ENCODE data around the gene DPT.

Gene DPT

GRCh38 chr1:168700575-168701268 is 28.3 kb downstream of the DPT start:
- DNase-seq (ENCODE audit: insufficient read length, low spot score) (no peak), FAIRE-seq (no peak)
- no peak for TF ChIP-seq POLR2A (IDR thresholded peaks at IDR 0.05; ENCODE audit: low read depth, low read length)

GRCh38 chr1:168698453-168698852 is 30.6 kb downstream of the DPT start:
- TF ChIP-seq POLR2A (IDR thresholded peaks at IDR 0.05; ENCODE audit: low read depth, low read length): no peak
- no peak for FAIRE-seq
- no peak for DNase-seq (ENCODE audit: insufficient read length, low spot score)

- DNase-seq (ENCODE audit: insufficient read length, low spot score) (no peak), FAIRE-seq (no peak)
- TF ChIP-seq POLR2A (IDR thresholded peaks at IDR 0.05; ENCODE audit: low read depth, low read length): no peak
Measured at GRCh38 chr1:168697356-168698126, 31.5 kb downstream of the DPT start.

- no peak for TF ChIP-seq POLR2A (IDR thresholded peaks at IDR 0.05; ENCODE audit: low read depth, low read length)
- FAIRE-seq (no peak), DNase-seq (ENCODE audit: insufficient read length, low spot score) (no peak)
Measured at GRCh38 chr1:168696125-168696760, 32.8 kb downstream of the DPT start.

GRCh38 chr1:168693872-168694238 is 35.2 kb downstream of the DPT start:
- no peak for TF ChIP-seq POLR2A (IDR thresholded peaks at IDR 0.05; ENCODE audit: low read depth, low read length)
- no peak for DNase-seq (ENCODE audit: insufficient read length, low spot score)
- FAIRE-seq: no peak

- DNase-seq (ENCODE audit: insufficient read length, low spot score) (no peak), FAIRE-seq (no peak)
- TF ChIP-seq POLR2A (IDR thresholded peaks at IDR 0.05; ENCODE audit: low read depth, low read length): no peak
Measured at GRCh38 chr1:168693197-168693871, 35.7 kb downstream of the DPT start.

GRCh38 chr1:168692472-168692871 is 36.5 kb downstream of the DPT start:
- DNase-seq (ENCODE audit: insufficient read length, low spot score) (no peak), FAIRE-seq (no peak)
- no peak for TF ChIP-seq POLR2A (IDR thresholded peaks at IDR 0.05; ENCODE audit: low read depth, low read length)

- DNase-seq (ENCODE audit: insufficient read length, low spot score) (no peak), FAIRE-seq (no peak)
- TF ChIP-seq POLR2A (IDR thresholded peaks at IDR 0.05; ENCODE audit: low read depth, low read length): no peak
Measured at GRCh38 chr1:168691541-168691940, 37.5 kb downstream of the DPT start.

- DNase-seq (ENCODE audit: insufficient read length, low spot score) (no peak), FAIRE-seq (no peak)
- no peak for TF ChIP-seq POLR2A (IDR thresholded peaks at IDR 0.05; ENCODE audit: low read depth, low read length)
Measured at GRCh38 chr1:168689726-168690602, 39.0 kb downstream of the DPT start.

- no peak for TF ChIP-seq POLR2A (IDR thresholded peaks at IDR 0.05; ENCODE audit: low read depth, low read length)
- FAIRE-seq (no peak), DNase-seq (ENCODE audit: insufficient read length, low spot score) (no peak)
Measured at GRCh38 chr1:168689327-168689657, 39.7 kb downstream of the DPT start.

GRCh38 chr1:168688644-168689326 is 40.2 kb downstream of the DPT start:
- FAIRE-seq (no peak), DNase-seq (ENCODE audit: insufficient read length, low spot score) (no peak)
- TF ChIP-seq POLR2A (IDR thresholded peaks at IDR 0.05; ENCODE audit: low read depth, low read length): no peak

GRCh38 chr1:168687816-168688215 is 41.2 kb downstream of the DPT start:
- TF ChIP-seq POLR2A (IDR thresholded peaks at IDR 0.05; ENCODE audit: low read depth, low read length): no peak
- FAIRE-seq (no peak), DNase-seq (ENCODE audit: insufficient read length, low spot score) (no peak)

- TF ChIP-seq POLR2A (IDR thresholded peaks at IDR 0.05; ENCODE audit: low read depth, low read length): no peak
- no peak for DNase-seq (ENCODE audit: insufficient read length, low spot score)
- FAIRE-seq: no peak
Measured at GRCh38 chr1:168686666-168687065, 42.3 kb downstream of the DPT start.
